ENCODE data around the gene PTPRU.

- TF ChIP-seq CTCF (IDR thresholded peaks at IDR 0.05), result no peak
- no peak for TF ChIP-seq POLR2A (IDR thresholded peaks at IDR 0.05)
These were observed 87.3 kb downstream of the PTPRU start for GRCh38 chr1:29323636-29324035.

Data from esophagus squamous epithelium (tissue), 4 donors.